ENCODE data around the gene NR4A3. TPM values are rescaled to one million over a fixed set of nuclear protein-coding genes. Genes with fewer than 3 reads are reported as not detected.

NR4A3 gene
- total and polyA plus RNA-seq, 2 of the 13 experiments (the other 11 are each of a cell fraction or from before 2014, with no cell fraction given) = 0.02 to 0.09 TPM

- TF ChIP-seq ZNF430 (CRISPR knock-in tag; IDR thresholded peaks at IDR 0.05) (peak; percentile 71; the same call in 1 of the 2 replicates), FOSL2 (CRISPR knock-in tag; IDR thresholded peaks at IDR 0.05) (no peak), SATB2 (CRISPR knock-in tag; IDR thresholded peaks at IDR 0.05) (0 out of 2 replicates have a peak, but pooled peaks have one; percentile 18), RXRA (CRISPR knock-in tag; IDR thresholded peaks at IDR 0.05) (peak; percentile 34; the same call in 1 of the 2 replicates), MXI1 (IDR thresholded peaks at IDR 0.05; ENCODE audit: borderline replicate concordance, low read depth, low read length) (peak; percentile 62; the same call in 1 of the 3 replicates), TSC22D2 (CRISPR knock-in tag; IDR thresholded peaks at IDR 0.05; ENCODE audit: borderline replicate concordance) (no peak), ZNF512B (CRISPR knock-in tag; IDR thresholded peaks at IDR 0.05; ENCODE audit: borderline replicate concordance) (no peak), ZBTB44 (CRISPR knock-in tag; IDR thresholded peaks at IDR 0.05) (no peak), ZNF703 (CRISPR knock-in tag; IDR thresholded peaks at IDR 0.05; ENCODE audit: borderline replicate concordance) (no peak; the same call in 1 of the 2 replicates), JARID2 (CRISPR knock-in tag; IDR thresholded peaks at IDR 0.05; ENCODE audit: insufficient replicate concordance) (no peak), SRY (CRISPR knock-in tag; IDR thresholded peaks at IDR 0.05) (peak; percentile 90), PHF21A (CRISPR knock-in tag; IDR thresholded peaks at IDR 0.05) (peak; percentile 43; the same call in 1 of the 2 replicates), ZMAT3 (CRISPR knock-in tag; conservative IDR thresholded peaks at IDR 0.05) (peak; percentile 59; the same call in 1 of the 2 replicates), ZNF569 (CRISPR knock-in tag; IDR thresholded peaks at IDR 0.05; ENCODE audit: borderline replicate concordance) (0 out of 2 replicates have a peak, but pooled peaks have one; percentile 56), MYNN (CRISPR knock-in tag; IDR thresholded peaks at IDR 0.05; ENCODE audit: low read depth) (no peak), NR2F2 (IDR thresholded peaks at IDR 0.05; ENCODE audit: borderline replicate concordance, low read depth) (no peak), SKIL (CRISPR knock-in tag; IDR thresholded peaks at IDR 0.05; ENCODE audit: borderline replicate concordance) (peak; percentile 50), JUNB (CRISPR knock-in tag; IDR thresholded peaks at IDR 0.05; ENCODE audit: borderline replicate concordance) (no peak), ZNF597 (CRISPR knock-in tag; IDR thresholded peaks at IDR 0.05) (no peak), ZNF720 (CRISPR knock-in tag; IDR thresholded peaks at IDR 0.05) (no peak), ZNF777 (CRISPR knock-in tag; IDR thresholded peaks at IDR 0.05) (peak; percentile 59), ZNF674 (CRISPR knock-in tag; IDR thresholded peaks at IDR 0.05; ENCODE audit: low read depth) (no peak; the same call in 1 of the 2 replicates)
Observed at GRCh38 chr9:99906403-99907207, 84.9 kb downstream of the NR4A3 start, which contains the start of gene STX17 (continued).

Measured in HepG2 (cell line).